H1 (cell line): ENCODE data around the gene GTF2A2. TPM values are rescaled to one million over a fixed set of nuclear protein-coding genes. Genes with fewer than 3 reads are reported as not detected.

Experiments
- CTCF ChIA-PET: fragments of 300-600 bp; sonication (Branson Sonifier 250); formaldehyde crosslinking; loops from one replicate; lab custom pipeline; 2021; ENCODE audit not compliant: partially characterized antibody; lab: Charles Lee
- POLR2A ChIA-PET: fragments of 300-600 bp; sonication (Branson Sonifier 250); formaldehyde crosslinking; loops from one replicate; lab custom pipeline; 2021; ENCODE audit warnings: inconsistent platforms; ENCODE audit not compliant: partially characterized antibody; lab: Charles Lee
- DNase-seq, 2 experiments: peaks; one replicate each; pipeline versions ENCODE4 v3.0.0 to v3.0.0-alpha.2; 2010 to 2022; ENCODE audit warnings: low spot score in 2 of 2, low read depth in 1 of 2, mixed read lengths in 1 of 2
- FAIRE-seq: peaks from 2 replicates; lab custom pipeline; 2011; peaks lifted over from hg19 to GRCh38; lab: Jason Lieb, UNC
- H2AFZ ChIP-seq: 2 replicates; pipeline ENCODE4 v1.8.1; 2012; ENCODE audit warnings: low read length, inconsistent platforms
- H2AK5ac ChIP-seq: 2 replicates; pipeline ENCODE4 v1.6.1; 2013; ENCODE audit warnings: low read depth, low read length
- H2BK120ac ChIP-seq: replicated peaks from 2 replicates; pipeline ENCODE3; 2013; ENCODE audit warnings: low read depth, low read length, inconsistent platforms
- H2BK12ac ChIP-seq: 2 replicates; pipeline ENCODE4 v1.6.1; 2013; ENCODE audit warnings: low read depth, low read length
- H2BK15ac ChIP-seq: 2 replicates; pipeline ENCODE4 v1.6.1; 2013; ENCODE audit warnings: low read length
- H2BK20ac ChIP-seq: 2 replicates; pipeline ENCODE4 v1.6.1; 2013; ENCODE audit warnings: low read length
- H2BK5ac ChIP-seq: 2 replicates; pipeline ENCODE4 v1.6.1; 2013; ENCODE audit warnings: low read depth, low read length
- H3K14ac ChIP-seq: 2 replicates; pipeline ENCODE4 v1.6.1; 2013; ENCODE audit warnings: inconsistent platforms; ENCODE audit not compliant: insufficient read length
- H3K18ac ChIP-seq: 2 replicates; pipeline ENCODE4 v1.6.1; 2013; ENCODE audit warnings: low read length; ENCODE audit errors: extremely low read depth
- H3K23ac ChIP-seq: 2 replicates; pipeline ENCODE4 v1.6.1; 2013; ENCODE audit warnings: inconsistent platforms; ENCODE audit not compliant: insufficient read length
- H3K23me2 ChIP-seq: 2 replicates; pipeline ENCODE4 v1.6.1; 2013; ENCODE audit warnings: low read depth, low read length
- H3K27ac ChIP-seq: 2 replicates; pipeline ENCODE4 v1.6.1; 2011; ENCODE audit warnings: low read depth, low read length, inconsistent platforms
- H3K27me3 ChIP-seq, 4 experiments: replicated peaks in 1 of 4; 1 replicate in 1 of 4; 2 replicates in 3 of 4; pipeline versions ENCODE4 v1.6.1 to v1.8.1; 2011 to 2013; ENCODE audit warnings: low read length in 3 of 4, mild to moderate bottlenecking in 3 of 4, inconsistent platforms in 2 of 4, mixed read lengths in 2 of 4, moderate library complexity in 1 of 4; ENCODE audit not compliant: control insufficient read depth in 3 of 4, insufficient read depth in 3 of 4; ENCODE audit errors: extremely low read depth in 1 of 4
- H3K36me3 ChIP-seq, 4 experiments: 2 replicates each; pipeline versions ENCODE4 v1.6.1 to v1.8.1; 2011 to 2013; ENCODE audit warnings: mild to moderate bottlenecking in 4 of 4, low read length in 3 of 4, moderate library complexity in 2 of 4, control low read depth in 1 of 4, inconsistent platforms in 1 of 4; ENCODE audit not compliant: insufficient read depth in 4 of 4, control insufficient read depth in 2 of 4
- H3K4ac ChIP-seq: replicated peaks from 2 replicates; pipeline ENCODE3; 2013; ENCODE audit warnings: low read length, low read depth, mixed read lengths, inconsistent platforms; ENCODE audit not compliant: insufficient read length
- H3K4me1 ChIP-seq, 4 experiments: replicated peaks in 1 of 4; 1 replicate in 1 of 4; 2 replicates in 3 of 4; pipeline versions ENCODE4 v1.6.1 to v1.8.1; 2011 to 2013; ENCODE audit warnings: low read length in 3 of 4, inconsistent platforms in 2 of 4, mixed read lengths in 1 of 4; ENCODE audit not compliant: insufficient read depth in 4 of 4, control insufficient read depth in 3 of 4
- H3K4me2 ChIP-seq, 2 experiments: 2 replicates each; pipeline versions ENCODE4 v1.6.1 to v1.8.1; 2011 to 2013; ENCODE audit warnings: low read depth in 2 of 2, low read length in 2 of 2, control low read depth in 1 of 2, inconsistent platforms in 1 of 2, mild to moderate bottlenecking in 1 of 2; ENCODE audit not compliant: insufficient read depth in 1 of 2
- H3K4me3 ChIP-seq, 4 experiments: fragments of 200-600, 300-600 bp in 1 of 4; sonication (generic), shearing (Covaris generic), sonication (Bioruptor Twin) in 1 of 4; 2 replicates each; pipeline versions ENCODE4 v1.5.1 to v1.8.1; 2011 to 2016; ENCODE audit warnings: low read length in 4 of 4, low read depth in 3 of 4, control low read depth in 2 of 4, inconsistent platforms in 2 of 4, mild to moderate bottlenecking in 2 of 4, mixed read lengths in 1 of 4, moderate library complexity in 1 of 4; ENCODE audit not compliant: insufficient read depth in 2 of 4; ENCODE audit errors: extremely low read depth in 1 of 4
- H3K56ac ChIP-seq: replicated peaks from 2 replicates; pipeline ENCODE3; 2013; ENCODE audit warnings: low read depth, mild to moderate bottlenecking, mixed read lengths, low read length, inconsistent platforms; ENCODE audit not compliant: insufficient read length
- H3K79me1 ChIP-seq: 2 replicates; pipeline ENCODE4 v1.6.1; 2013; ENCODE audit warnings: low read depth, low read length, control low read depth
- H3K79me2 ChIP-seq, 2 experiments: 2 replicates each; pipeline versions ENCODE4 v1.6.1 to v1.8.1; 2012 to 2013; ENCODE audit warnings: low read length in 2 of 2, mild to moderate bottlenecking in 2 of 2, inconsistent platforms in 1 of 2; ENCODE audit not compliant: insufficient read depth in 2 of 2, control insufficient read depth in 1 of 2
- H3K9ac ChIP-seq, 4 experiments: replicated peaks in 1 of 4; 1 replicate in 1 of 4; 2 replicates in 3 of 4; pipeline versions ENCODE4 v1.6.1 to v1.8.1; 2011 to 2013; ENCODE audit warnings: low read depth in 3 of 4, low read length in 3 of 4, control low read depth in 2 of 4, mild to moderate bottlenecking in 2 of 4, moderate library complexity in 2 of 4, inconsistent platforms in 1 of 4; ENCODE audit errors: extremely low read depth in 1 of 4
- H3K9me3 ChIP-seq, 2 experiments: 2 replicates each; pipeline versions ENCODE4 v1.6.1 to v1.8.1; 2012 to 2013; ENCODE audit warnings: mild to moderate bottlenecking in 2 of 2, moderate library complexity in 2 of 2, control low read depth in 1 of 2, inconsistent platforms in 1 of 2, low read depth in 1 of 2, low read length in 1 of 2, mixed read lengths in 1 of 2; ENCODE audit not compliant: insufficient read depth in 2 of 2
- H4K20me1 ChIP-seq, 2 experiments: replicated peaks in 1 of 2; 2 replicates each; pipeline versions ENCODE3 to v1.8.1; 2011 to 2013; ENCODE audit warnings: inconsistent platforms in 2 of 2, low read length in 2 of 2, mild to moderate bottlenecking in 1 of 2; ENCODE audit not compliant: insufficient read depth in 2 of 2, control insufficient read depth in 1 of 2
- H4K5ac ChIP-seq: 2 replicates; pipeline ENCODE4 v1.6.1; 2013; ENCODE audit warnings: low read length, low read depth, mixed read lengths, inconsistent platforms; ENCODE audit not compliant: insufficient read length
- H4K8ac ChIP-seq: 2 replicates; pipeline ENCODE4 v1.8.0; 2013; ENCODE audit warnings: mild to moderate bottlenecking, moderate library complexity, low read length, inconsistent platforms; ENCODE audit not compliant: insufficient read depth; ENCODE audit errors: extremely low read depth
- H4K91ac ChIP-seq: replicated peaks from 2 replicates; pipeline ENCODE3; 2013; ENCODE audit warnings: low read length, mixed read lengths, inconsistent platforms; ENCODE audit not compliant: insufficient read length
- CTBP2 ChIP-seq: IDR thresholded peaks from 2 replicates; pipeline ENCODE4 v1.7.0; 2011; ENCODE audit warnings: borderline replicate concordance, mild to moderate bottlenecking, moderate library complexity, mixed read lengths, low read length; ENCODE audit not compliant: insufficient read depth, insufficient read length
- CTCF ChIP-seq, 3 experiments: IDR thresholded peaks; 1 replicate in 2 of 3; 2 replicates in 1 of 3; pipeline versions ENCODE4 v1.5.1 to v1.6.1; 2011; ENCODE audit warnings: low read length in 3 of 3, mild to moderate bottlenecking in 3 of 3, inconsistent platforms in 2 of 3, low read depth in 1 of 3, moderate library complexity in 1 of 3; ENCODE audit not compliant: insufficient read depth in 1 of 3; ENCODE audit errors: control extremely low read depth in 1 of 3
- EGR1 ChIP-seq: IDR thresholded peaks from 2 replicates; pipeline ENCODE4 v1.6.1; 2011; ENCODE audit warnings: low read depth, low read length, borderline replicate concordance
- GABPA ChIP-seq: IDR thresholded peaks from 2 replicates; pipeline ENCODE4 v1.6.1; 2011; ENCODE audit warnings: mild to moderate bottlenecking, low read length, moderate library complexity, borderline replicate concordance; ENCODE audit not compliant: insufficient read depth
- GTF2F1 ChIP-seq: IDR thresholded peaks from 2 replicates; pipeline ENCODE4 v1.6.1; 2012; ENCODE audit warnings: low read depth, low read length, improper control_type of control experiment, borderline replicate concordance
- KDM1A ChIP-seq: fragments of 200-600, 300-600 bp; sonication (generic); IDR thresholded peaks from 2 replicates; pipeline ENCODE4 v1.7.1; 2016; ENCODE audit warnings: mild to moderate bottlenecking, low read length, borderline replicate concordance
- RBBP5 ChIP-seq: IDR thresholded peaks from 2 replicates; pipeline ENCODE4 v1.7.1; 2012; ENCODE audit warnings: low read depth, mild to moderate bottlenecking, inconsistent platforms, low read length, moderate library complexity, borderline replicate concordance
- SIRT6 ChIP-seq: IDR thresholded peaks from one replicate; pipeline ENCODE4 v1.7.1; 2012; ENCODE audit warnings: low read length, inconsistent platforms
- SUZ12 ChIP-seq: fragments of 200-600 bp; sonication (generic); IDR thresholded peaks from 2 replicates; pipeline ENCODE4 v1.6.1; 2012; ENCODE audit warnings: mild to moderate bottlenecking, inconsistent platforms, low read length, moderate library complexity, mixed read lengths
- YY1 ChIP-seq: IDR thresholded peaks from 2 replicates; pipeline ENCODE4 v1.6.1; 2011; ENCODE audit warnings: low read depth, mild to moderate bottlenecking, low read length
- WGBS, 2 experiments: shearing (Covaris generic) in 1 of 2; methylation state at CpG; one replicate each; pipeline versions ENCODE4 v1.1.6 to v1.1.7; 2013 to 2015; ENCODE audit warnings: low lambda C conversion rate in 2 of 2, mixed read lengths in 2 of 2, inconsistent platforms in 1 of 2, low coverage in 1 of 2, missing lambda C conversion rate in 1 of 2; ENCODE audit not compliant: insufficient replicate concordance in 2 of 2, insufficient coverage in 1 of 2, insufficient read length in 1 of 2; ENCODE audit errors: extremely low coverage in 1 of 2, missing lambda C conversion rate in 1 of 2; 5-methylcytosine and 5-hydroxymethylcytosine counted together
- polyA plus RNA-seq, 7 experiments: library from polyadenylated mRNA; depleted of rRNA in 3 of 7; stranded (reverse) in 5 of 7; unstranded in 2 of 7; fragments of >200 nt in 5 of 7; fragments of 200-250 nt in 2 of 7; gene quantifications; 1 replicate in 5 of 7; 2 replicates in 1 of 7; 4 replicates in 1 of 7; pipeline versions ENCODE4 v1.2.1 to v1.2.3, GENCODE V29; 2011 to 2013; ENCODE audit warnings: missing spikeins in 2 of 7, mixed read lengths in 2 of 7
- total RNA-seq: library from RNA; stranded (reverse); fragmentation: NEBNext Ultra II Directional; extraction: Animal tissue kit (Norgen Biotek cat#: 25700); gene quantifications from 2 replicates; pipeline ENCODE4 v1.2.1, GENCODE V29; 2021

GTF2A2 gene
- total and polyA plus RNA-seq, 2 of the 8 experiments (the other 6 are each of a cell fraction or from before 2014, with no cell fraction given), result 52.2 to 161 TPM

GRCh38 chr15:59685737-59686297 lies 28.5 kb upstream of the GTF2A2 start:
- no peak overlapping the region for H2AFZ ChIP-seq
- no peak overlapping the region for H2BK15ac ChIP-seq
- H3K4me3 ChIP-seq, result no peak overlapping the region
- H4K91ac ChIP-seq, result no peak overlapping the region
- H4K8ac ChIP-seq, result no peak overlapping the region
- H3K4me1 ChIP-seq, result peaks cover 0 to 6% (median 1%) of the 10 kb centered on the region in 4 experiments; a peak in 4 of 7 replicates
- no peak overlapping the region for H2BK20ac ChIP-seq
- ChIA-PET CTCF (no interaction called here), POLR2A (interaction anchor here (2.0 kb wide), 1 partner anchor 29 kb away, joined by 7 read pairs; the partner anchor contains the start of gene GTF2A2)
- no peak overlapping the region for H2AK5ac ChIP-seq
- DNase-seq (no peak), FAIRE-seq (no peak)
- H3K56ac ChIP-seq, result no peak overlapping the region
- H3K4ac ChIP-seq, result no peak overlapping the region
- no peak overlapping the region for H2BK5ac ChIP-seq
- no peak overlapping the region for H3K4me2 ChIP-seq
- H3K14ac ChIP-seq, result no peak overlapping the region
- no peak overlapping the region for H3K9ac ChIP-seq
- no peak overlapping the region for H2BK120ac ChIP-seq
- peaks cover 15 to 62% of the 10 kb centered on the region in 2 experiments for H3K79me2 ChIP-seq
- no peak overlapping the region for H2BK12ac ChIP-seq
- H4K20me1 ChIP-seq, result peaks cover 7 to 9% of the 10 kb centered on the region in 2 experiments
- no peak overlapping the region for H3K18ac ChIP-seq
- H3K79me1 ChIP-seq, result 0 out of 2 replicates have a peak, but pooled peaks cover 4% of the 10 kb centered on the region
- peaks cover 0 to 18% (median 7%) of the 10 kb centered on the region in 4 experiments; a peak in 4 of 8 replicates for H3K36me3 ChIP-seq
- 96% methylated on average over 1 of the region's 1 CpG; no CpG with 5 or more reads in 1 of the 2 experiments for WGBS, 2 experiments
- no peak overlapping the region for H4K5ac ChIP-seq
- no peak overlapping the region for H3K23ac ChIP-seq
- H3K23me2 ChIP-seq, result no peaks in the 10 kb centered on the region
- H3K9me3 ChIP-seq, result no peaks in the 10 kb centered on the region
- H3K27ac ChIP-seq, result no peak overlapping the region
- peaks cover 0 to 4% (median 2%) of the 10 kb centered on the region in 4 experiments; a peak in 5 of 7 replicates for H3K27me3 ChIP-seq
- TF ChIP-seq KDM1A (no peak), RBBP5 (no peak), GTF2F1 (no peak), SUZ12 (no peak), EGR1 (no peak), YY1 (no peak), CTCF (IDR thresholded peaks at IDR 0.05; ENCODE audit: control extremely low read depth in 1 of 3, insufficient read depth in 1 of 3, low read depth in 1 of 3, low read length in 3 of 3) (no peak), CTBP2 (no peak), GABPA (no peak), SIRT6 (no peak)
